ENCODE results near the gene PDCD5.

DNA sequence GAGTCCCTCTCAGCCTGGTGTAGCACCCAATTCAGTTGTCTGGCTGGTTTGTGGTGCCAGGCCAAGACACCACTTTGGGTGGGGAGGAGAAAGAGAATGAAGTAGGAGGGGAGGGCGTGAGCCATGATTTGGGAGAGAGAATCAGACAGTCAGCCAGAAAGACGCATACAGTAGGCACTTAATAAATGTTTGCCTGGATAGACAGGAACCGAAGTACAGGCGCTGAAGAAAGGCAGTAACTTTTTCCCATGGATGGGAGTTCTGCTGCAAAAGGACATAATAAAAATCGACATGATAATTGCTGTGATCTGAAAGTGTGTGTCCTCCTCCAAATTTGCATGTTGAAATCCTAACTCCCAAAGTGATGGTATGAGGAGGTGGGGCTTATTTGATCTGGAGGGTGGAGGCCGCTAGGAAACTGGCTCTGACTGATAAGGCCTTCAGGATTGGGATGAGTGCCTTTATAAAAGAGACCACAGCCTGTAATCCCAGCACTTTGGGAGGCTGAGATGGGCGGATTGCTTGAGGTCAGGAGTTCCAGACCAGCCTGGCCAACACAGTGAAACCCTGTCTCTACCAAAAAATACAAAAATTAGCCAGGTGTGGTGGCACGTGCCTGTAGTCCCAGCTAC lies 38.4 kb upstream of the PDCD5 start:
- no peak for TF ChIP-seq POLR2A (IDR thresholded peaks at IDR 0.05; ENCODE audit: low read depth, low read length)
- TF ChIP-seq, protein P1, sequence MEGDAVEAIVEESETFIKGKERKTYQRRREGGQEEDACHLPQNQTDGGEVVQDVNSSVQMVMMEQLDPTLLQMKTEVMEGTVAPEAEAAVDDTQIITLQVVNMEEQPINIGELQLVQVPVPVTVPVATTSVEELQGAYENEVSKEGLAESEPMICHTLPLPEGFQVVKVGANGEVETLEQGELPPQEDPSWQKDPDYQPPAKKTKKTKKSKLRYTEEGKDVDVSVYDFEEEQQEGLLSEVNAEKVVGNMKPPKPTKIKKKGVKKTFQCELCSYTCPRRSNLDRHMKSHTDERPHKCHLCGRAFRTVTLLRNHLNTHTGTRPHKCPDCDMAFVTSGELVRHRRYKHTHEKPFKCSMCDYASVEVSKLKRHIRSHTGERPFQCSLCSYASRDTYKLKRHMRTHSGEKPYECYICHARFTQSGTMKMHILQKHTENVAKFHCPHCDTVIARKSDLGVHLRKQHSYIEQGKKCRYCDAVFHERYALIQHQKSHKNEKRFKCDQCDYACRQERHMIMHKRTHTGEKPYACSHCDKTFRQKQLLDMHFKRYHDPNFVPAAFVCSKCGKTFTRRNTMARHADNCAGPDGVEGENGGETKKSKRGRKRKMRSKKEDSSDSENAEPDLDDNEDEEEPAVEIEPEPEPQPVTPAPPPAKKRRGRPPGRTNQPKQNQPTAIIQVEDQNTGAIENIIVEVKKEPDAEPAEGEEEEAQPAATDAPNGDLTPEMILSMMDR (IDR thresholded peaks at IDR 0.05; ENCODE audit: extremely low read depth in 1 of 2, insufficient read depth in 1 of 2, low read depth in 1 of 2, low read length in 2 of 2): no peak
- TF ChIP-seq GATA2 (IDR thresholded peaks at IDR 0.05; ENCODE audit: insufficient read depth, insufficient read length, low read depth, low read length): no peak
- TF ChIP-seq, protein P2, sequence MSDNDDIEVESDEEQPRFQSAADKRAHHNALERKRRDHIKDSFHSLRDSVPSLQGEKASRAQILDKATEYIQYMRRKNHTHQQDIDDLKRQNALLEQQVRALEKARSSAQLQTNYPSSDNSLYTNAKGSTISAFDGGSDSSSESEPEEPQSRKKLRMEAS (IDR thresholded peaks at IDR 0.05; ENCODE audit: insufficient read depth, insufficient read length): no peak
